SHP77 (cell line): Measurements from ENCODE around the gene TERB2.
A peak's percentile ranks its signal among the peaks of the same experiment; 100 is the strongest.
"Not testable (repeated sequence)": the region's sequence is repeated elsewhere in the genome, so short reads cannot be mapped to it uniquely, and the experiment has no call there.

Experiments
- DNase-seq, 2 experiments: peaks; one replicate each; lab custom pipeline; 2025; lab: John Stamatoyannopoulos, UW

TERB2 gene

DNA sequence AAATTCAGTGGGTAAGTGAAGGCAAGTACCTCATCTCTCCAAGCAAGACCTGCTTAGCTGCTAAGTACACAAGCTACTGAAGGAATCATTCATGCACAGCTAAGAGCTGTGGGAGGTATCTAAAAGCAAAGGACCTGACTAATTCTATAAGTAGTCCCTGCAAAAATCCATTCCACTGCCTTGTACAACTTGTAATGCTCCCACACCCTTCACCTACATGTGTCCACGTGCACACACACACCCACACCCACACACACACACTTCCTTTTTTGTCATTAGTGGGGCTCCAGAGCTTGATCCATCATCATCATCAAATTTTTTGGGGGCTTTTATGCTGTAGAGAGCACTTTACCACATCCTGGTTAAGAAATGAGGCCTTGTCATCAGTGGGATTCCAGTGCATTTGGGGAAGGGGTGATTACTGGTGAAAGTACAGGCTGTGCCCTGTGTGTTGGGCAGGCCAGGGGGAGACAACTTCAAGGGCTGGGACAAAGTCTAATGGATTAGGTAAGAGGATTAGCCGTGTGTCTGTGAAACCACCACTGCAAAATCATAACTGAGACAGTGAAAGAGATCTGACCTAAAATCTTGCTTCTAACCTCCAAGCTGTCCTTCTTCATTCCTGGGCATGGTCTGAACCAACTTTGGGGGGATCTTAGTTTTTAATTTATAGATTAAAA is 47.4 kb downstream of the TERB2 start:
- not testable (repeated sequence) for DNase-seq

DNA sequence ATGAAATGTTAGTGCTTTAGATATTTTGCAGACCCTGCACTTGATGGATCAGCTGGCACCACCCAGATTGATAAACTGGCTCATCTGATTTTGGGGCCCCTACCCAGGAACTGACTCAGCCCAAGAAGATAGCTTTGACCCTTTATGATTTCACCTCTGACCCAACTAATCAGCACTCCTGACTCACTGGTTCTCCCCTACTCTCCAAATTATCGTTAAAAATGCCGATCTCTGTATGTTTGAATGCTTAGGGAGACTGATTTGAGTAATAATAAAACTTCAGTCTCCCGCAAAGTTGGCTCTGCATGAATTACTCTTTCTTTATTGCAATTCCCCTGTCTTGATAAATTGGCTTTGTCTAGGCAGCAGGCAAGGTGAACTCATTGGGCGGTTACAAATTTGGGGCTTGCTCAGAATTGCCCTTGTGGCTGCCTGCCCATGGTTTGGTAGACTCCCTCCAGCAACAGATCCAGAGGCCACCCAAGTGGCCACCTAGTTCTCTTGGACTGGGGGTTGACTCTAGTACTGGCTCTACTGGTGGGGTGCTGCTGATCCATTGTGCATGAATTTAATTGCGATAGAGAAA is 48.2 kb downstream of the TERB2 start:
- DNase-seq, result not testable (repeated sequence)

DNA sequence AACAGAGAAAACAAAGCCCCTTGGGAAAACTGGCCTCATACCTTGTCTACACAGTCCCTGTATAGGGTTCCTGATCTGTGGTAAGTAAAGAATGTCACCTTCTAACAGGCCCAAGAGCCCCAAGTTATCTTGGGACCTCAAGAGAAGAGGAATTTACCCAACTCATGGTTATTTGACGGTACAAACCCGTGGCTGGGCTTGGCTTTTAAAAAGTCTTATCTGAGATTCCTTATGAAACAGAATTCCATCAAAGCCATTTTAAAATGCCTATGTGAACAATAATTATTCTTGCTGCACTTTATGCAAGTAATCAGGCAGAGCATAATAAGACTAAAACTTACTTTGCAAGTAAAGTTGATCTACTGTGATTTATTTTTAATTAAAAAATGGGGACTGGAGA is 52.6 kb downstream of the TERB2 start:
- DNase-seq, result no peak

DNA sequence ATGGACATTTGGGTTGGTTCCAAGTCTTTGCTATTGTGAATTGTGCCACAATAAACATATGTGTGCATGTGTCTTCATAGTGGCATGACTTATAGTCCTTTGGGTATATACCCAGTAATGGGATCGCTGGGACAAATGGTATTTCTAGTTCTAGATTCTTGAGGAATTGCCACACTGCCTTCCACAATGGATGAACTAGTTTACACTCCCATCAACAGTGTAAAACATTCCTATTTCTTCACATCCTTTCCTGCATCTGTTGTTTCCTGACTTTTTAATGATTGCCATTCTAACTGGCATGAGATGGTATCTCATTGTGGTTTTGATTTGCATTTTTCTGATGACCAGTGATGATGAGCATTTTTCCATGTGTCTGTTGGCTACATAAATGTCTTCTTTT is 58.6 kb downstream of the TERB2 start:
- DNase-seq, result not testable (repeated sequence)

DNA sequence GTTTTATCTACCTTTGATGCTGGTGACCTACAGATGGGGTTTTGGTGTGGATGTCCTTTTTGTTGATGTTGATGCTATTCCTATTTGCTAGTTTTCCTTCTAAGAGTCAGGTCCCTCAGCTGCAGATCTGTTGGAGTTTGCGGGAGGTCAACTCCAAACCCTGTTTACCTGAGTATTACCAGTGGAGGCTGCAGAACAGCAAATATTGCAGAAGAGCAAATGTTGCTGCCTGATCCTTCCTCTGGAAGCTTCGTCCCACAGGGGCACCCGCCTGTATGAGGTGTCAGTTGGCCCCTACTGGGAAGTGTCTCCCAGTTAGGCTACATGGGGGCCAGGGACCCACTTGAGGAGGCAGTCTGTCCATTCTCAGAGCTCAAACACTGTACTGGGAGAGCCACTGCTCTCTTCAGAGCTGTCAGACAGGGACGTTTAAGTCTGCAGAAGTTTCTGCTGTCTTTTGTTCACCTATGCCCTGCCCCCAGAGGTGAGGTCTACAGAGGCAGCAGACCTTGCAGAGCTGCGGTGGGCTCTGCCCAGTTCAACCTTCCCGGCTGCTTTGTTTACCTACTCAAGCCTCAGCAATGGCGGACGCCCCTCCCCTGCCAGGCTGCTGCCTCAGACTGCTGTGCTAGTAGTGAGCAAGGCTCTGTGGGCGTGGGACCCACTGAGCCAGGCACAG is 63.9 kb downstream of the TERB2 start:
- DNase-seq, result not testable (repeated sequence)

DNA sequence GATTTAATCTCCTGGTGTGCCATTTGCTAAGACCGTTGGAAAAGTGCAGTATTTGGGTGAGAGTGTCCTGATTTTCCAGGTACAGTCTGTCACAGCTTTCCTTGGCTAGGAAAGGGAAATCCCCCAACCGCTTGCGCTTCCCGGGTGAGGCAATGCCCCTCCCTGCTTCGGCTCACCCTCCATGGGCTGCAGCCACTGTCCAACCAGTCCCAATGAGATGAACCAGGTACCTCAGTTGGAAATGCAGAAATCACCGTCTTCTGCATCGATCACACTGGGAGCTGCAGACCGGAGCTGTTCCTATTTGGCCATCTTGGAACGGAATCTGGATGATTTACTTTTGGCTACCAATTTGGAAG is 64.4 kb downstream of the TERB2 start:
- DNase-seq, result not testable (repeated sequence)

DNA sequence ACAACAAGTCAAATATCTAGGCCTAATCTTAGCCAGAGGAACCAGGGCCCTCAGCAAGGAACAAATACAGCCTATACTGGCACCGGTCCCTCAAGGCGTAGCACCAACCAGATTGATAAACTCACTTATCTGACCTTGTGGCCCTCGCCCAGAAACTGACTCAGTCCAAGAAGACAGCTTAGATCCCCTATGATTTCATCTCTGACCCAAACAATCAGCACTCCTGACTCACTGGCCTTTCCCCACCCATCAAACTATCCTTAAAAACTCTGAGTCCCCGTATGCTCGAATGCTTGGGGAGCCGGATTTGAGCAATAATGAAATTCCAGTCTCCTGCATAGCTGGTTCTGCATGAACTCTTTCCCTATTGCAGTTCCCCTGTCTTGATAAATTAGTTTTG is 64.9 kb downstream of the TERB2 start:
- DNase-seq, result no peak

DNA sequence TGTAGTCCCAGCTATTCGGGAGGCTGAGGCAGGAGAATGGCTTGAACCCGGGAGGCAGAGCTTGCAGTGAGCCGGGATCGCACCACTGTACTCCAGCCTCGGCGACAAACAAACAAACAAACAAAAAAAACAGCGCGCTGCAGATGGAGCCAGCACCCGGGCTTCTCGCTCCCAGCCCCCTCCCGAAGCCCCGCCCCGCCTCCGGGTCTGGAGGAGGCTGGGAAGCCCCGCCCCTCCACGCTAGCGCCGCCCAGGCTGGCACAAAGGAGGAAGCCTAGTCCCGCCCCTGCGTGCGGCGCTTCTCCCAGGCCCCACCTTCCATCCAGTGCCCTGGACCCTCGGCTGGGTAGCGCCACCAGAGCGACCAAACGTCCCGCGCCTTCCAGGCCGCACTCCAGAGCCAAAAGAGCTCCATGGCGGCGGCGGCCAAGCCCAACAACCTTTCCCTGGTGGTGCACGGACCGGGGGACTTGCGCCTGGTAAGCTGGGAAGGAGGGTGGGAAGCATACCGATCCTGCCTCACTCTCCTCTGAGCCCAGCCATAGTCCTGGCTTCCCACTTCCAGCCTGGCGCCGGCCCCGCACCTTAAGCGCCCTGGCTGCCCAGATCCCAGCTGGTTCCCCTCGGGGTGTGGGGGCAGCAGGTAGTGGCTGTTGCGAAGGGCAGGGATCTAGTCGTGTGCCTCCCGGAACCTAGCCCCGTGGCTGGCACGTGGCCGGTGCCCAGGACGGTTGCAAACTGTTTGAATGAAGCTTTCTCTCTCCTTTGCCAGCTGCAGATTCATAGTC is 66.6 kb downstream of the TERB2 start, which contains the start of gene SORD:
SORD (plus strand) TSS at position 325 of the 788 bp plus-strand sequence; CDS start at position 414, 89 bp downstream.
- peak; percentile 84 to 92 for DNase-seq

DNA sequence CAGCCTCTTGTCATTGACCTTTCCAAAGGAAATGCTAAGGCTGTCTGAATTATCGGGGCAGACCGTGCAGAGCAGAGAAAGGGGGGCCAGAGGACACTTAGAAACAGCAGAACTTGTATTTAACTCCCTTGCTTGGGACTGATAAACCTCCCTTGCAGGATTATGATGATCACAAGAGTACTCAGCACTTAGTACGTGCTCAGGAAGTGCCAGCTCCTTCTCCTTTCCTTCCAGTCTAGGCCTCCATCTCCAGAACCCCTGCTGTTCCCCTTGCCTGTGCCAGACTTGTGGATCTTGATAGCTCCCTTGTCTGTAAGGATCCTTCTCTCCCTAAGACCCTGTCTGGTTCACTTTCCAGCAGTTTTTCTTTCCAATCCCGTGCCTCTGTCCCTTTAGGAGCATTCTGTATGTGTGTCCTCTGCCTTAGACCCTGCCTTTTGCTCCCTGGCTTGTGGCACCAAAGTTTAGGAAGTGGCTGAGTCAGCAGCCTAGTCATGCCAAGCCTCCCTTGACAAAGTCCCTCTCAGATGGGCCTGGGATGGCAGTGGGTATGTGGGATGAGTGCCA is 67.3 kb downstream of the TERB2 start:
- peak in 1 of 2 experiments; percentile 4 for DNase-seq

DNA sequence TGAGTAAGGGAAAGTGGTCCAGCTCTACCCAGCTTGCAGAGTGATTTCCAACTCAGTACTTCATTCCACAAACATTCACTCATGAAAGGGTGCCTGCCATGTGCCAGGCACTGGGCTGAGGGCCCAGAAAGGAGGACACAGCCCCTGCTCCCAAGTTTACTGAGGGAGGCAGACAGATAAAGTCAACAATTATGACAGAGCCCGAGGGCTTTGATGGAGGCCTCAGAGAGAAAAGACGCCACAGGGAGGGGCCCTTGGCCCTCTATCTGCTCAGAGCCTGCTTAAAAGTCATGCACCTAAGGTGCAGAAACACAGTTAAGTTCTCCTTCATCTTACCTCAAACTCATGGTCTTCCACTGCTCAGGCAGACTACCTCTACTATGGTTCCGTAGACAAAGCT is 68.2 kb downstream of the TERB2 start:
- DNase-seq, result not testable (repeated sequence)

DNA sequence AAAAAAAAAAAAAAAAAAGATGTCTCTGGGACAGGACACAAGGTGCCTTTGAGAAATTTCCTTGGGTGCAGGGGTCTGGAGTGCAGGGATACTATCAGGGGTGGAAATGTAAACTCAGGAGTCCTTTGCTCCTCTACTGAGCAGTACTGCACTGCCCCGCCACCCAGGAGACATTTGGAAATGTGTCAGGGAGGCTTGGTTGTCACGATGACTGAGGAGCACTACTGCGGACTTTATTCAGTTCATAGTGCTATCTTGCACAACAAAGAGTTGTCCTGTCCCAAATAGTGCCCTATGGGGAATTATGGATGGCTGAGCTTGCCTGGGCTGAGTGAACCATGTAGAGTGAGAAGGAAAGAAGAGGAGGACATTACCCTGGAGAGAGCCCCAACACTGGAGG is 69.1 kb downstream of the TERB2 start:
- DNase-seq, result not testable (repeated sequence)

DNA sequence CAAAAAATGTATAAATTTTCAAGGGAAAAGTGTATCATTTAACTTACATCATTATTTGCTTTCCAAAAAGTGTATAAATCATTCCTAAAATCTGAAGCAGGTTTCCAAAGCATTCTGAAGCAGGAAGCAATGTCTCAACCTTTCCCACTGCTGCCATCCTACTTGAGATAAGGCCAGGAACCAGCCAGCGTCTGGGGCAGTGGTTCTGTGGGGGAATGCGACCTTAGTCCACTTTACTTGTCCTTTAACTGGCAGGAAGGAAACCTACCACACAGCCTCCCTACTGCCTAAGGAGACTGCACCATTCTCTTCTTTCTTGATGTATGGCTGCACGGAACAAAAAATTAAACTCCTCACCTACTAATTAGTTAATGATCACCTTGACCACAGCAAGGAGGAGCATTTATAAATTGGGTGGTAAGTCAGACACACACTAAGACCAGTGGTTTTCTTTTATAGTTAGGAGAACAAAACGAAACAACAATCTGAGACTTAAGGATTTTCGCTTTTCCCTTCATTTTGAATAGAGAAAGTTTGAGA is 70.2 kb downstream of the TERB2 start:
- DNase-seq, result no peak

DNA sequence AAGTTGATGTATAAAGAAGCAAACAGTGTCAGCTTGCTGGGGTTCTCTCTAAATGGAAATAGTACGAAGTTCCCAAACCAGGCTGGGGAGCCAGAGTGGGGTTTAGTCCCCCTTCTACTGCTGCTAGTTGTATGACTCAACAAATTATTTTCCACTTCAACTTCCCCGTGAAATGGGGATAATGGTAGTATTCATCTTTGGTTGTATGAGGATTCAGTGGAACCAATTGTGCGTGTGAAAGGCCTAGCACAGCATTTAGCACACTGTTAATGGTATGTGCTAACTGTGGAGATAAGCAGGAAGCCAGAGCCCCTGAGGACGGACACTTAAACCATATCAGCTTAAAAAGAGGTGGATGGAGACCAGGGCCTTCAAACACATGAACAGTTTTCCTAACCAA is 70.7 kb downstream of the TERB2 start:
- no peak for DNase-seq
